ENCODE data around the gene TBL1XR1. TPM values are rescaled to one million over a fixed set of nuclear protein-coding genes. Genes with fewer than 3 reads are reported as not detected.

TBL1XR1 gene
- total RNA-seq, 4 donors from 2014 or later, result 56.0 to 90.8 (median 75.6) TPM

DNA sequence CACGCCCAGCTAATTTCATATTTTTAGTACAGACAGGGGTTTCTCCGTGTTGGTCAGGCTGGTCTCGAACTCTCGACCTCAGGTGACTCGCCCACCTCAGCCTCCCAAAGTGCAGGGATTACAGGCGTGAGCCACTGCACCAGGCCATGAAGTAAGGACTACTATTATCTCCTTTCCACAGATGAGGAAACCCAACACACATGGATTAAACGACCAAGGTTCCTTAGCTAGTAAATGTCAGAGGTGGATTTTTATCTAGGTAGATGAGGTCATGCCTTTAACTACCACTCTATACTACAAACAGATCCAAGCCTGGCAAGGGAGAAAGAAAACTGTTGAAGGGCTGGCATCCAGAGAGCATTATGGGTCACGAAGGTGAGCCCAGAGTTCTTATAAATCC is 15.5 kb upstream of the TBL1XR1 start:
- DNase-seq (ENCODE audit: low spot score in 2 of 2), result no peak
- no peak overlapping the region for H3K4me3 ChIP-seq
- no peaks in the 10 kb centered on the region for H3K4me1 ChIP-seq
- no peaks in the 10 kb centered on the region for H3K27me3 ChIP-seq
- H3K9me3 ChIP-seq, result no peaks in the 10 kb centered on the region
- H3K27ac ChIP-seq, result no peak overlapping the region
- H3K36me3 ChIP-seq, result no peaks in the 10 kb centered on the region
- TF ChIP-seq EP300 (IDR thresholded peaks at IDR 0.05), result no peak
- TF ChIP-seq, protein P1, sequence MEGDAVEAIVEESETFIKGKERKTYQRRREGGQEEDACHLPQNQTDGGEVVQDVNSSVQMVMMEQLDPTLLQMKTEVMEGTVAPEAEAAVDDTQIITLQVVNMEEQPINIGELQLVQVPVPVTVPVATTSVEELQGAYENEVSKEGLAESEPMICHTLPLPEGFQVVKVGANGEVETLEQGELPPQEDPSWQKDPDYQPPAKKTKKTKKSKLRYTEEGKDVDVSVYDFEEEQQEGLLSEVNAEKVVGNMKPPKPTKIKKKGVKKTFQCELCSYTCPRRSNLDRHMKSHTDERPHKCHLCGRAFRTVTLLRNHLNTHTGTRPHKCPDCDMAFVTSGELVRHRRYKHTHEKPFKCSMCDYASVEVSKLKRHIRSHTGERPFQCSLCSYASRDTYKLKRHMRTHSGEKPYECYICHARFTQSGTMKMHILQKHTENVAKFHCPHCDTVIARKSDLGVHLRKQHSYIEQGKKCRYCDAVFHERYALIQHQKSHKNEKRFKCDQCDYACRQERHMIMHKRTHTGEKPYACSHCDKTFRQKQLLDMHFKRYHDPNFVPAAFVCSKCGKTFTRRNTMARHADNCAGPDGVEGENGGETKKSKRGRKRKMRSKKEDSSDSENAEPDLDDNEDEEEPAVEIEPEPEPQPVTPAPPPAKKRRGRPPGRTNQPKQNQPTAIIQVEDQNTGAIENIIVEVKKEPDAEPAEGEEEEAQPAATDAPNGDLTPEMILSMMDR (IDR thresholded peaks at IDR 0.05), result no peak
- TF ChIP-seq POLR2AphosphoS5 (IDR thresholded peaks at IDR 0.05), result no peak
- TF ChIP-seq POLR2A (IDR thresholded peaks at IDR 0.05), result no peak
- WGBS, result 93% methylated on average over 8 of the region's 8 CpGs

DNA sequence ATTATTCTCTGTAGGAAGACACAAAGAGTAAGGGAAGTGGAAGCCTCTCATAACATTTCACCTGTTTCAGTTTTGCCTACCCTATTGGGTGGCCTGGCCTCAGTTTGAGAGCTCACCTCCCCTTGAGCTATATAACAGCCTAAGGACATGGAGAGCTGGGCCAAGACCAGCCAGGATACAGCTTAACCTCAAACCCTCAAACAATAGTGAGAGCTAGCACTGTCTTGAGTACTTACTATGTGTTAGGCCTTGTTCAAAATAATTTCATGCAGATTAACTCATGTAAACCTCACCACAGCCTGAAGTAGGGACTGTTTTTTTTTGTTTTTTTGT is 15.0 kb upstream of the TBL1XR1 start:
- no peak for DNase-seq (ENCODE audit: low spot score in 2 of 2)
- TF ChIP-seq POLR2A (IDR thresholded peaks at IDR 0.05), result no peak
- TF ChIP-seq, protein P1 (IDR thresholded peaks at IDR 0.05), result no peak
- no peak for TF ChIP-seq EP300 (IDR thresholded peaks at IDR 0.05)
- Histone ChIP-seq H3K9me3 (no peaks in the 10 kb centered on the region), H3K27ac (no peak overlapping the region), H3K36me3 (no peaks in the 10 kb centered on the region), H3K27me3 (no peaks in the 10 kb centered on the region), H3K4me3 (no peak overlapping the region), H3K4me1 (no peaks in the 10 kb centered on the region)

DNA sequence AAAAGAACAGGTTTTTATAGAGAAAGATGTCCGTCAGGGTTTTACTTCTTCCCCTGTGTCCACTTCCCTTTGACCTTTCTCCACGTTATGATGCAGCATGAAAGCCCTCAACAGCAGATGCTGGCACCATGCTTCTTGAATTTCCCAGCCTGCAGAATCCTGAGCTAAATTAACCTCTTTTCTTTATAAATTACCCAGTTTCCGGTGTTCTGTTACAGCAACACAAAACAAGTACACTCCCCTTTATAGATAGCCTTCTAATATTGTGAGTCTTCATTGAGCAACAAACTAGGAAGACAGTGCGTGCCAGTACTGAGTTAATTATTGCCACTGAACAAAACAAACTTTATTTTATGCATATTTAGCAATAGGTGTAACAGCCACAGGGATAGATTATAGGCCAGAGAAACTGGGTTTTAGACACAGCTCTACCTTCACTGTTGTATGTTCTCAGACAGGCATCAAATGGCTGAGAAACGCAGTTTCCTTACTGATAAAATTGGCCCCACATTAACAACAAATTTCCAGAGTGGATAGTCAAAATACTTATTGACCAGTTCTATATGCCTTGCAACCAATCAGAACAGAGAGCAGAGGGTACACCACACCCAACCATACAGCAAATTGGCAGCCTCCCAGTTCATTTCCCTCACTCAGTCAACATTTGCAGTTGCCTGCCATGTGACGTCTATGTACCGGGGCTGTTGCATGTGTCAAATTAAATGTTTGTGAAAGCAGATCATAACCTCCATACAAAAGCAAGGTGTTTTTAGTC is 14.4 kb upstream of the TBL1XR1 start:
- H3K27me3 ChIP-seq, result no peaks in the 10 kb centered on the region
- DNase-seq (ENCODE audit: low spot score in 2 of 2), result no peak
- no peak overlapping the region for H3K27ac ChIP-seq
- WGBS, result 74% methylated on average over 7 of the region's 7 CpGs
- H3K9me3 ChIP-seq, result no peaks in the 10 kb centered on the region
- no peak overlapping the region for H3K4me3 ChIP-seq
- H3K4me1 ChIP-seq, result no peaks in the 10 kb centered on the region
- no peaks in the 10 kb centered on the region for H3K36me3 ChIP-seq
- no peak for TF ChIP-seq POLR2AphosphoS5 (IDR thresholded peaks at IDR 0.05)
- TF ChIP-seq POLR2A (IDR thresholded peaks at IDR 0.05), result no peak
- TF ChIP-seq EP300 (IDR thresholded peaks at IDR 0.05), result no peak
- TF ChIP-seq, protein P1 (IDR thresholded peaks at IDR 0.05), result no peak

DNA sequence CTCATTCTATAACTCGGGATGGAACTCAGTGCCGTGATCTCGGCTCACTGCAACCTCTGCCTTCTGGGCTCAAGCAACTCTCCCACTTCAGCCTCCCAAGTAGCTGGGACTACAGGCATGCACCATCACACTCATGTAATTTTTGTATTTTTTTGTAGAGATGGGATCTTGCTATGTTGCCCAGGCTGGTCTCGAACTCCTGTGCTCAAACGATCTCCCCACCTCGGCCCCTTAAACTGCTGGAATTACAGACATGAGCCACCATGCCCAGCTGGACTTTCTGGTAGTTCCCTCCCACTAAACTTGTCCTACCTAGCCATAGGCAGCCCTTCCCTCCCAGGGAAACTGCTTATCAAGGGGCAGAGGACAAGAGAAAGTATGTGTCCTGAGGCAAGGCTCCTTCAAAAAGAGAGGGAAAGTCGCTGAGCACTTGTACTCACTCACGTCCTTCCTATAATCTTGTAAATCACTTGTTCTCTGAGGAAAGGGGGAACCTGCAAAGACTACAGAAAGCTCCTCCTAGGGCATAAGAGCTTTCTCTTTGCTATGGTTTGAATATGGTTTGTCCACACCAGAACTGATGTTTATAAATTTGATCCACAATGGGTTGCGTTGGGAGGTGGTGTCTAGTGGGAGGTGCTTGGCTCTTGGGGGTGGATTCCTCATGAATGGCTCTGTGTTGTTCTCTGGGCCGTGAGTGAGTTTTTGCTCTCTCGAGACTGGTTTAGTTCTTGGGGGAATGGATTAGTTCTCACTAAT is 13.6 kb upstream of the TBL1XR1 start:
- Histone ChIP-seq H3K36me3 (no peaks in the 10 kb centered on the region), H3K4me1 (no peaks in the 10 kb centered on the region), H3K4me3 (no peak overlapping the region), H3K27ac (no peak overlapping the region), H3K27me3 (no peaks in the 10 kb centered on the region), H3K9me3 (no peaks in the 10 kb centered on the region)
- no peak for TF ChIP-seq POLR2AphosphoS5 (IDR thresholded peaks at IDR 0.05)
- TF ChIP-seq POLR2A (IDR thresholded peaks at IDR 0.05), result no peak
- TF ChIP-seq, protein P1 (IDR thresholded peaks at IDR 0.05), result no peak
- TF ChIP-seq EP300 (IDR thresholded peaks at IDR 0.05), result no peak
- 81% methylated on average over 11 of the region's 11 CpGs for WGBS
- DNase-seq (ENCODE audit: low spot score in 2 of 2), result no peak

DNA sequence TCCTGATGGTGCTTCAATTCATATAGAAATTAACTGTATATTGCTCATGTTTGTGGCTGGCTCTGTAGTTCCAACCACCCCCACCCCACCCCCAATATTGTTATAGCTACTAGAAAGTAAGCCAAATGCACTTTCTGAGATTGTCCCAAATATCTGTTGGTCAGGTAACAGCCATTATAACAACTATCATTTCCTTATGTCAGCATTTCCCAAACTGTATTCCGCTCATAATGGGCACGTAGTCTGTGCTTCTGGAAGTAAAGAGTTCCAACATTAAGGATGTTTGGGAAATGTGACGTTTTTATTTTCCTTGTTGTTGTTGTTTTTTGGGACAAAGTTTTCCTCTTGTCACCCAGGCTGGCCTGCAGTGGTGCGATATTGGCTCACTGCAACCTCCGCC is 12.2 kb upstream of the TBL1XR1 start:
- Histone ChIP-seq H3K9me3 (no peaks in the 10 kb centered on the region), H3K27me3 (no peaks in the 10 kb centered on the region), H3K36me3 (no peaks in the 10 kb centered on the region), H3K4me1 (no peaks in the 10 kb centered on the region), H3K27ac (no peak overlapping the region), H3K4me3 (no peak overlapping the region)
- TF ChIP-seq EP300 (IDR thresholded peaks at IDR 0.05), result no peak
- no peak for DNase-seq (ENCODE audit: low spot score in 2 of 2)
- WGBS, result 95% methylated on average over 5 of the region's 5 CpGs
